ENCODE results near the gene CACNA1C.

DNA sequence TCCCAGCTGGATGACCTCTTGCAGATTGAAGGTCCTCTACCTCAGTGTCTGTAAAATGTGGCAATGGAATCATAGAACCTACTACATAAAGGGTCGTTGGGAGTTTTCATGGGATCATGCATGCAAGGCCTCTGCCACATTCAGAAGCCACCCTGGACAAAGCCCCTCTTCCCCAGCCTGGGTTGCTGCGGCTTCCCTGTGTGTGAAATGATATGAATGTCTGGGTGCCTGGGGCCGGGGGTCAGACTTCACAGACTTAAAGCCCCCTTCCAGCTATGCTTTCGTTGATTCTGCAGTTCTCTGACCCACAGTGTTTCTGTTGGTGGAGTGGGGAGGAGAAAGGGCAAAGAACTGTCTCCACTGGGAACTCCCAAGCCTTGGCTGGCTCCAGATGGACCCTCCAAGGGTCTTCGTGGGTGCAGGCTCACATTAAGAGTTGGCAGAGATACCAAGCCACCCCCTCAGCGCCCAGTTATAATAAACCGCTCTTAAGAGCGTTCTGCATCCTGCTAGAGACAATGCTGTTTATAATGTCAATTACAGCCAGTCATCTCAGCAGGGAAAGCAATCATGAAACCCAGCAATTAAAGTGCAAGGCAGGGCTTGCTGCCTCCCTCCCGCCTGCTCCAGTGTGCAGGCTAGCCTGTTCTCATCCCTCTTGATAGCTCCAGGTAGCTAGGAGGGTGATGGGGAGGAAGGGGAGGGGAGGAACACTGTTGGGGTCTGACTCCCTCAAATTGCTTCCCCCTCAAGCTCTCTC lies 531.0 kb downstream of the CACNA1C start:
- no peak for TF ChIP-seq GATA3 (IDR thresholded peaks at IDR 0.05; ENCODE audit: low read depth, low read length)
- TF ChIP-seq GATA2 (IDR thresholded peaks at IDR 0.05; ENCODE audit: low read depth, low read length) = no peak
